HG03045 (cell line): ENCODE data around the gene SIAH1.
"Not testable (repeated sequence)": the region's sequence is repeated elsewhere in the genome, so short reads cannot be mapped to it uniquely, and the experiment has no call there.

Source experiments
- ATAC-seq: cut with Tn5 transposase; IDR thresholded peaks from one replicate; pipeline ENCODE4 v1.9.1; 2021; ENCODE audit warnings: mild to moderate bottlenecking, moderate library complexity; ENCODE audit not compliant: unreplicated experiment

Gene SIAH1

GRCh38 chr16:48393485-48394354 is 8.5 kb upstream of the SIAH1 start:
- ATAC-seq = no peak

- ATAC-seq = no peak
Measured at GRCh38 chr16:48392407-48392806, 7.2 kb upstream of the SIAH1 start.

- ATAC-seq = no peak
Measured at GRCh38 chr16:48386559-48387312, 1.5 kb upstream of the SIAH1 start.

- peak; percentile 54 for ATAC-seq
Measured at GRCh38 chr16:48384520-48385252, 527 bp downstream of the SIAH1 start.

- no peak for ATAC-seq
Measured at GRCh38 chr16:48383877-48384519, 1.2 kb downstream of the SIAH1 start.

GRCh38 chr16:48383009-48383876 is 2.0 kb downstream of the SIAH1 start:
- ATAC-seq = no peak

- ATAC-seq = no peak
Measured at GRCh38 chr16:48382131-48382530, 3.1 kb downstream of the SIAH1 start.

GRCh38 chr16:48381201-48381600 is 4.0 kb downstream of the SIAH1 start:
- ATAC-seq = no peak

- ATAC-seq = no peak
Measured at GRCh38 chr16:48378836-48379235, 6.4 kb downstream of the SIAH1 start.

- ATAC-seq = no peak
Measured at GRCh38 chr16:48378276-48378675, 6.9 kb downstream of the SIAH1 start.

- ATAC-seq = not testable (repeated sequence)
Measured at GRCh38 chr16:48377301-48377700, 7.9 kb downstream of the SIAH1 start.

- no peak for ATAC-seq
Measured at GRCh38 chr16:48374255-48374654, 11.0 kb downstream of the SIAH1 start.

GRCh38 chr16:48373258-48374029 is 11.8 kb downstream of the SIAH1 start:
- ATAC-seq = no peak

- no peak for ATAC-seq
Measured at GRCh38 chr16:48372744-48373143, 12.5 kb downstream of the SIAH1 start.

GRCh38 chr16:48371393-48371780 is 13.8 kb downstream of the SIAH1 start:
- ATAC-seq = no peak

- ATAC-seq = not testable (repeated sequence)
Measured at GRCh38 chr16:48370668-48371392, 14.4 kb downstream of the SIAH1 start.

- no peak for ATAC-seq
Measured at GRCh38 chr16:48370229-48370628, 15.0 kb downstream of the SIAH1 start.

- no peak for ATAC-seq
Measured at GRCh38 chr16:48369765-48370164, 15.4 kb downstream of the SIAH1 start.
